ENCODE data around the gene ANKRD18A. TPM values are rescaled to one million over a fixed set of nuclear protein-coding genes. Genes with fewer than 3 reads are reported as not detected.

ANKRD18A gene
- total and polyA plus RNA-seq, 2 of the 8 experiments (the other 6 are each of a cell fraction or from before 2014, with no cell fraction given): 0.68 to 4.0 TPM

GRCh38 chr9:38659538-38659937 lies 39.1 kb upstream of the ANKRD18A start (continued):
- no peak for TF ChIP-seq CHD7 (IDR thresholded peaks at IDR 0.05; ENCODE audit: insufficient replicate concordance, low read length)
- TF ChIP-seq NANOG (IDR thresholded peaks at IDR 0.05; ENCODE audit: insufficient read depth, low read depth, low read length, poor library complexity, severe bottlenecking): no peak

Measured in H1 (cell line).